ENCODE measurements around the gene ATP23. TPM values are rescaled to one million over a fixed set of nuclear protein-coding genes. Genes with fewer than 3 reads are reported as not detected.

The ATP23 gene
- total and polyA plus RNA-seq, 10 of the 15 experiments (the other 5 are each of a cell fraction or from before 2014, with no cell fraction given): 1.6 to 28.1 (median 15.1) TPM

- TF ChIP-seq YY1 (IDR thresholded peaks at IDR 0.05; ENCODE audit: low read depth, low read length) (0 out of 2 replicates have a peak, but pooled peaks have one; percentile 16), SIX5 (IDR thresholded peaks at IDR 0.05; ENCODE audit: low read depth, low read length, severe bottlenecking) (no peak), HCFC1 (IDR thresholded peaks at IDR 0.05; ENCODE audit: low read length) (no peak)
Measured at GRCh38 chr12:57898308-57898970, 42.9 kb upstream of the ATP23 start (continued).

GRCh38 chr12:57899010-57899662 is 42.2 kb upstream of the ATP23 start:
- H3K36me3 ChIP-seq (ENCODE audit: control insufficient read depth in 2 of 2, insufficient read depth in 2 of 2, low read length in 1 of 2): no peaks in the 10 kb centered on the region
- ChIA-PET CTCF (interaction anchor here (1.0 to 5.8 kb wide), 9 partner anchors 52 to 142 kb away, joined by 5 to 131 read pairs (median 9); partner anchors contain the start of genes CTDSP2, EEF1AKMT3, METTL1 and TSFM), POLR2A (interaction anchor here (0.8 to 11.1 kb wide), 6 partner anchors 38 to 116 kb away, joined by 3 to 112 read pairs (median 7); partner anchors contain the start of genes CTDSP2 and TSFM), RAD21 (ENCODE audit: unreplicated experiment) (interaction anchor here (0.8 to 15.2 kb wide), 13 partner anchors 11 to 157 kb away, joined by 3 to 273 read pairs (median 5); partner anchors contain the start of genes ATP23, CTDSP2 and TSFM), SMC1A (ENCODE audit: uncharacterized antibody, unreplicated experiment) (interaction anchor here (0.8 to 17.5 kb wide), 12 partner anchors 12 to 143 kb away, joined by 3 to 416 read pairs (median 4); partner anchors contain the start of gene CTDSP2)
- peak overlapping the region; percentile 87 for H3K27ac ChIP-seq (ENCODE audit: control insufficient read depth, insufficient read depth)
- ATAC-seq (peak; percentile 92), FAIRE-seq (peak; percentile 98), DNase-seq (ENCODE audit: low read depth, low spot score) (peak; percentile 79)
- H2AFZ ChIP-seq (ENCODE audit: control insufficient read depth, low read depth, low read length): peak overlapping the region; percentile 73
- WGBS (ENCODE audit: insufficient coverage, insufficient replicate concordance, low lambda C conversion rate, missing lambda C conversion rate): 3% methylated on average over 10 of the region's 10 CpGs
- H3K9ac ChIP-seq (ENCODE audit: control insufficient read depth, insufficient read depth, low read length): peak overlapping the region; percentile 24
- no peaks in the 10 kb centered on the region; a peak in 1 of 4 replicates for H3K27me3 ChIP-seq (replicated peaks in 1 of 2; ENCODE audit: control insufficient read depth in 2 of 2, insufficient read depth in 2 of 2, low read length in 1 of 2)
- peaks cover 56% of the 10 kb centered on the region for H3K4me1 ChIP-seq (ENCODE audit: control insufficient read depth, insufficient read depth, low read length)
- in situ Hi-C loops (cut with MboI) (no loop called here), intact Hi-C loops (cut with micrococcal nuclease; ENCODE audit: unreplicated experiment) (loop anchor here (1.0 to 2.0 kb wide), 3 partner anchors 54 to 142 kb away; no protein-coding TSS in a partner anchor)
- H3K4me2 ChIP-seq (ENCODE audit: control insufficient read depth, insufficient read depth): peak overlapping the region; percentile 81
- no TSS peak for BruUV-seq (replicated peaks)
- H3K4me3 ChIP-seq: peak overlapping the region; percentile 56; the same call in 1 of the 2 replicates
- H3K79me2 ChIP-seq (ENCODE audit: control insufficient read depth, insufficient read depth, low read length): no peaks in the 10 kb centered on the region
- H3K9me3 ChIP-seq (replicated peaks; ENCODE audit: control insufficient read depth, insufficient read depth, low read length): no peaks in the 10 kb centered on the region
- no peaks in the 10 kb centered on the region for H4K20me1 ChIP-seq (ENCODE audit: control insufficient read depth, insufficient read depth)
- TF ChIP-seq EED (IDR thresholded peaks at IDR 0.05; ENCODE audit: low read depth) (peak; percentile 97), USF1 (IDR thresholded peaks at IDR 0.05; ENCODE audit: borderline replicate concordance, extremely low read length, insufficient read depth, low read depth, low read length) (peak; percentile 7), PRDM15 (CRISPR knock-in tag; IDR thresholded peaks at IDR 0.05) (no peak), CEBPZ (IDR thresholded peaks at IDR 0.05; ENCODE audit: low read depth, low read length) (no peak), MXI1 (IDR thresholded peaks at IDR 0.05; ENCODE audit: low read depth, low read length) (no peak), CBFB (IDR thresholded peaks at IDR 0.05; ENCODE audit: low read depth) (peak; percentile 71), NR2F1 (conservative IDR thresholded peaks at IDR 0.05) (peak; percentile 87), JUND (IDR thresholded peaks at IDR 0.05; ENCODE audit: low read depth, low read length) (0 out of 2 replicates have a peak, but pooled peaks have one; percentile 11)
